Body of pancreas (tissue), 4 donors: ENCODE data around the gene CAMK1D. TPM values are rescaled to one million over a fixed set of nuclear protein-coding genes. Genes with fewer than 3 reads are reported as not detected.

Source experiments
- ATAC-seq: fragments of 150-250 bp; one replicate; pipeline ENCODE4 v1.9.1; 2016
- DNase-seq, 4 donors: peaks; one replicate each; pipeline ENCODE4 v3.0.0-alpha.2; 2019
- H3K27ac ChIP-seq, 4 donors: fragments of 200-600 bp; sonication (generic); 1 replicate in 3 of 4; 2 replicates in 1 of 4; pipeline versions ENCODE4 v1.5.1 to v1.6.1; 2016 to 2019; ENCODE audit warnings: mild to moderate bottlenecking in 1 of 4, mixed read lengths in 1 of 4, moderate library complexity in 1 of 4
- H3K27me3 ChIP-seq, 2 donors: fragments of 200-600 bp; sonication (generic); one replicate each; pipeline ENCODE4 v1.6.0; 2016; ENCODE audit warnings: mild to moderate bottlenecking in 1 of 2
- H3K36me3 ChIP-seq, 2 donors: fragments of 200-600 bp; sonication (generic); replicated peaks in 1 of 2; 2 replicates each; pipeline ENCODE4 v1.5.1; 2016; ENCODE audit warnings: low read depth in 2 of 2; ENCODE audit not compliant: insufficient read depth in 1 of 2
- H3K4me1 ChIP-seq: fragments of 200-600 bp; sonication (generic); one replicate; pipeline ENCODE4 v1.6.0; 2016
- H3K4me3 ChIP-seq, 2 donors: fragments of 200-600 bp; sonication (generic); 1 replicate in 1 of 2; 2 replicates in 1 of 2; pipeline ENCODE4 v1.5.1; 2016 to 2019
- H3K9me3 ChIP-seq, 3 donors: fragments of 200-600 bp; sonication (generic); 1 replicate in 2 of 3; 2 replicates in 1 of 3; pipeline ENCODE4 v1.5.1; 2016
- POLR2A ChIP-seq, 3 donors: fragments of 450-650 bp; IDR thresholded peaks; one replicate each; pipeline ENCODE4 v1.6.1; 2016; ENCODE audit warnings: antibody characterized with exemption in 3 of 3, mild to moderate bottlenecking in 2 of 3
- WGBS, 2 donors: methylation state at CpG; one replicate each; pipeline ENCODE4 v1.1.5; 2017; 5-methylcytosine and 5-hydroxymethylcytosine counted together
- intact Hi-C: fragments of 100-400 bp; cut with DNase I; formaldehyde crosslinking; loops from one replicate; pipeline ENCODE4 v1.15.1; 2023
- total RNA-seq, 2 donors: library from RNA; depleted of rRNA; stranded (reverse); fragments of >200 nt; gene quantifications; one replicate each; pipeline ENCODE4 v1.1.0, GENCODE V29; 2016
- TF ChIP-seq, protein P1 (sequence below), 7 experiments: fragments of 450-650 bp in 4 of 7; fragments of 200-600 bp in 3 of 7; sonication (generic) in 3 of 7; IDR thresholded peaks; one replicate each; pipeline ENCODE4 v1.5.1; 2016 to 2019; ENCODE audit warnings: antibody characterized with exemption in 7 of 7

The CAMK1D gene
- total RNA-seq, 2 donors from 2014 or later, result 12.5 to 14.2 TPM

DNA sequence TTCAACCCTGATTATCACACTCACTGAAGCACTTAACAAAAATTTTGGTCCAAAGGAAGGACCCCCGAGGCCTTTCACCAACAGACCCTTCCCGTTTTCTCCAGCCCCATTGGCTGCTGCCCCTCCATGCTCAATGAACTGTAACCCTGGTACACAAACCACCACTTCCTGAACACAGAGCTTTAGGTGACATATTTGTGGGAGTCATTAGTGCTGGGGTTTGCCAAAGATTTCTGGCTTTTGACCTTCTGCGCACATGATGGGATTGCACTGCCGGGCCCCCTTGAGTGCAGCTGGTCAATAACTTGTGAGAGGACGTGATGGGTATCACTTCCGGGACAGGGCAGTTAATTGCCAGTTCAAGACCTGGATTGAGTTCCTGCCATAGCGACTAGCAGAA is 9.0 kb upstream of the CAMK1D start:
- Histone ChIP-seq H3K4me3 (no peak overlapping the region), H3K9me3 (no peaks in the 10 kb centered on the region), H3K4me1 (no peaks in the 10 kb centered on the region), H3K27me3 (no peaks in the 10 kb centered on the region), H3K36me3 (no peaks in the 10 kb centered on the region), H3K27ac (no peak overlapping the region)
- no peak for DNase-seq
- intact Hi-C loops, result no loop called here
- 78 to 94% methylated on average over 2 to 7 of the region's 7 CpGs for WGBS, 2 donors
- TF ChIP-seq, protein P1, sequence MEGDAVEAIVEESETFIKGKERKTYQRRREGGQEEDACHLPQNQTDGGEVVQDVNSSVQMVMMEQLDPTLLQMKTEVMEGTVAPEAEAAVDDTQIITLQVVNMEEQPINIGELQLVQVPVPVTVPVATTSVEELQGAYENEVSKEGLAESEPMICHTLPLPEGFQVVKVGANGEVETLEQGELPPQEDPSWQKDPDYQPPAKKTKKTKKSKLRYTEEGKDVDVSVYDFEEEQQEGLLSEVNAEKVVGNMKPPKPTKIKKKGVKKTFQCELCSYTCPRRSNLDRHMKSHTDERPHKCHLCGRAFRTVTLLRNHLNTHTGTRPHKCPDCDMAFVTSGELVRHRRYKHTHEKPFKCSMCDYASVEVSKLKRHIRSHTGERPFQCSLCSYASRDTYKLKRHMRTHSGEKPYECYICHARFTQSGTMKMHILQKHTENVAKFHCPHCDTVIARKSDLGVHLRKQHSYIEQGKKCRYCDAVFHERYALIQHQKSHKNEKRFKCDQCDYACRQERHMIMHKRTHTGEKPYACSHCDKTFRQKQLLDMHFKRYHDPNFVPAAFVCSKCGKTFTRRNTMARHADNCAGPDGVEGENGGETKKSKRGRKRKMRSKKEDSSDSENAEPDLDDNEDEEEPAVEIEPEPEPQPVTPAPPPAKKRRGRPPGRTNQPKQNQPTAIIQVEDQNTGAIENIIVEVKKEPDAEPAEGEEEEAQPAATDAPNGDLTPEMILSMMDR (IDR thresholded peaks at IDR 0.05), result no peak
- TF ChIP-seq POLR2A (IDR thresholded peaks at IDR 0.05), result no peak
- ATAC-seq, result no peak

DNA sequence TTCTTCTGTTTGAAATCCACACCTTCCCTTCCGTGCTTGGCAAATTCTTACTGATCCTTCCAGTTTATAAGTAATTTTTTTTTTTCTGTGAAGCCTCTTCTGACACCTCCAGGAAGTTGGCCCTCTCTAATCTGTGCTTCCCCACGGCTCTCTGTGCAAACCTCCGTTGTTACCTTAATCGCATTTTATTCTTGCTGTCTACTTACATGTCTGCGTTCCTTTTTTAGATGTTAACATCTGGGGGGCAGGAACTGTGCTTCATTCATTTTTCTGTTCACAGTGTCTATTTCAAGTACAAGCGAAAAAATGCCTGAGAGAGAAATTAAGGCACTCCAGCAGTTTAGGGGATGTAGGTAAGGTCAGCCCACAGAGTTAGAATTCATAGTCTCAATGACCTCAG is 8.4 kb upstream of the CAMK1D start:
- no peak overlapping the region for H3K27ac ChIP-seq
- no peaks in the 10 kb centered on the region for H3K9me3 ChIP-seq
- intact Hi-C loops, result no loop called here
- no peaks in the 10 kb centered on the region for H3K27me3 ChIP-seq
- no peaks in the 10 kb centered on the region for H3K4me1 ChIP-seq
- no peak overlapping the region for H3K4me3 ChIP-seq
- DNase-seq, result no peak
- H3K36me3 ChIP-seq, result no peaks in the 10 kb centered on the region
- 66 to 83% methylated on average over 6 of the region's 6 CpGs for WGBS, 2 donors
- TF ChIP-seq POLR2A (IDR thresholded peaks at IDR 0.05), result no peak
- no peak for ATAC-seq

DNA sequence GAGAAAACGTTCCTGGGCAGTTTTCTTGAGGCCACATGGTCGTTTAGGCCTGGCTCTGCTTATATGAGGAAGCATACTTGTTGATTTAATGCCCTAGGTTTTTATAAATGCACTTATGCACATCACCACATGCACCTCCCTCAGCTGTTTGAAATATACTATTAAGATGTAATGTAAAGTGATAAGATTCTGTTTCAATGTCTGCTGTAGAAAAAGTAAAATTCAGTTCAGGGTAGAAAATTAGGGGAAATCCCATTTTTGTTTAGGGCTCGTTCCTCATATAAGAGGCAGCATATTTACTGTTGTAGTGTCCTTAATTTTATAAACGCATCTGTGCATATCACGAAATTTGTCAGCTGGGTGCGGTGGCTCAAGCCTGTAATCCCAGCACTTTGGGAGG is 7.8 kb upstream of the CAMK1D start:
- 74 to 80% methylated on average over 6 of the region's 6 CpGs for WGBS, 2 donors
- intact Hi-C loops, result no loop called here
- ATAC-seq (no peak), DNase-seq (no peak)
- Histone ChIP-seq H3K27ac (no peak overlapping the region), H3K9me3 (no peaks in the 10 kb centered on the region), H3K4me1 (peaks cover 3% of the 10 kb centered on the region), H3K4me3 (no peak overlapping the region), H3K36me3 (no peaks in the 10 kb centered on the region), H3K27me3 (no peaks in the 10 kb centered on the region)
- no peak for TF ChIP-seq POLR2A (IDR thresholded peaks at IDR 0.05)
- TF ChIP-seq, protein P1 (IDR thresholded peaks at IDR 0.05), result no peak

DNA sequence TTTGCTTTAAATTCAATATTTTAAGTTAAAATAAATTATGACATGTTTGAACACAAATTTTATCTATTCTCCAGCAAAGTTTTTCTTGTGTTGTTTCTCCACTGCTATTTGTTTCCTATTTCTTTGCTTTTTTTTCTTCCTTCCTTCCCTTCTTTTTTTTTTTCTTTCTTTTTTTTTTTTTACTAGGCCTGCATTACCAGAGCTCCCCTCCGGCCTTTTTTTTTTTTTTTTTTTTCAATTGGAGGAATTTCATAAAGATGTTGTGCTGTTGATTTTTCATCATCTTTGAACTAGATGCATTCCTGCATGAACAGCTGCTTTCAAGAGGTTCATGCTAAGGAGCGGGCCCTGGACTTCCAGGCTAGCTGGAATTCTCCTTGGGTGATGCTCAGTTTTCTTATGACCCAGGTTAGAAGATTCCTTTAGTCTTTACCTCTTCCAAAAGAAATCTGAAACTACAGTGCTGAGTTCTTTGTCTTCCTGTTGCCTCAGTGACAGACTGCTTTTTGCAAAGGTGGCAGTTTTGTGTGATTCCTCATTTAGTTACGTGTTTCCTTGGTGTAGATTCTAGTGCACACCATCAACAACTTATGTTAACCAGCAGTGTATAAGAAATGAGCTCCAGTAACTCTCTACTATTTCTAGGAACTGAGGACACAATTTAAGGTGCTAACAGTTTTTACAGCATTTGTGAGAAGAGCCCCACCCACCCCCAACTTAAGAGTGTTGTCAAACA is 4.8 kb upstream of the CAMK1D start:
- intact Hi-C loops, result no loop called here
- no peak for DNase-seq
- 89 to 94% methylated on average over 3 of the region's 3 CpGs for WGBS, 2 donors
- TF ChIP-seq POLR2A (IDR thresholded peaks at IDR 0.05), result no peak
- TF ChIP-seq, protein P1 (IDR thresholded peaks at IDR 0.05), result no peak
- H3K27ac ChIP-seq, result no peak overlapping the region
- no peak overlapping the region for H3K4me3 ChIP-seq
- H3K9me3 ChIP-seq, result no peaks in the 10 kb centered on the region
- no peaks in the 10 kb centered on the region for H3K27me3 ChIP-seq
- H3K36me3 ChIP-seq, result no peaks in the 10 kb centered on the region
- H3K4me1 ChIP-seq, result peaks cover 25% of the 10 kb centered on the region
- ATAC-seq, result no peak

DNA sequence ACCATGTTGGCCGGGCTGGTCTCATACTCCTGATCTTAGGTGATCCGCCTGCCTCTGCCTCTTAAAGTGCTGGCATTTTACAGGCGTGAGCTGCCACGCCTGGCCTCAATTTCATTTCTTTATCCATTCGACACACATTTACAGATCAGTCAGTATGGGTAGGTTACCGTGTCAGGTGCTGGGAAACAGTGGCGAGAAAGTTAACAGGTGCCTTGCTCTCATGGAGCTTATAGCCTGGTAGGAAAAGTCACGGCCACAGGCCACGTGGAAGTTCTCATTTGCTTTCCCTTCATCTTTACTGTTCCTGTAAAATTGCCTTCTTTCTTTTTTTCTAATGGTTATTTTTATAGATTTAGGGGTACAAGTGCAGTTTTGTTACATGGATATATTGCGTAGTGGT is 2.6 kb upstream of the CAMK1D start:
- intact Hi-C loops, result no loop called here
- TF ChIP-seq, protein P1 (IDR thresholded peaks at IDR 0.05), result no peak
- TF ChIP-seq POLR2A (IDR thresholded peaks at IDR 0.05), result no peak
- no peaks in the 10 kb centered on the region for H3K9me3 ChIP-seq

More for the DNA sequence above, 2.6 kb upstream of the CAMK1D start:
- Histone ChIP-seq H3K4me3 (no peak overlapping the region), H3K27me3 (no peaks in the 10 kb centered on the region), H3K27ac (peak overlapping the region; percentile 23 to 96 (median 91)), H3K4me1 (peaks cover 37% of the 10 kb centered on the region), H3K36me3 (no peaks in the 10 kb centered on the region)
- WGBS, 2 donors, result 47 to 57% methylated on average over 10 of the region's 10 CpGs
- no peak for ATAC-seq
- peak; percentile 52 to 88 (median 63) for DNase-seq
